SK-N-SH (cell line): Measurements from ENCODE around the gene FRRS1. TPM values are rescaled to one million over a fixed set of nuclear protein-coding genes. Genes with fewer than 3 reads are reported as not detected.

Source experiments
- CTCF ChIA-PET: fragments of 300-600, 350-600 bp; formaldehyde crosslinking; extraction: SDS; loops from one replicate; lab custom pipeline; 2021; lab: Yijun Ruan, JAX
- POLR2A ChIA-PET: fragments of 350-600 bp; sonication (Branson Sonifier 250); formaldehyde crosslinking; extraction: SDS; loops from one replicate; lab custom pipeline; 2020; ENCODE audit warnings: antibody characterized with exemption, inconsistent platforms; lab: Yijun Ruan, JAX
- DNase-seq: peaks from one replicate; pipeline ENCODE4 v3.0.0; 2012
- H2AFZ ChIP-seq: fragments of 200-600 bp; sonication (generic); 2 replicates; pipeline ENCODE4 v1.8.1; 2016; ENCODE audit warnings: antibody characterized with exemption, mild to moderate bottlenecking, low read depth
- H3F3A ChIP-seq: fragments of 200-600 bp; sonication (generic); replicated peaks from 2 replicates; pipeline ENCODE3; 2016; ENCODE audit warnings: antibody characterized with exemption, mild to moderate bottlenecking; ENCODE audit not compliant: insufficient read depth
- H3K27ac ChIP-seq, 2 experiments: fragments of 200-500 bp in 1 of 2; fragments of 200-600 bp in 1 of 2; sonication (Bioruptor generic) in 1 of 2; sonication (generic), shearing (Covaris generic) in 1 of 2; 2 replicates each; pipeline versions ENCODE4 v1.5.1 to v1.6.1; 2014 to 2016; ENCODE audit warnings: low read depth in 2 of 2, inconsistent platforms in 1 of 2, low read length in 1 of 2, mild to moderate bottlenecking in 1 of 2, mixed read lengths in 1 of 2
- H3K27me3 ChIP-seq: fragments of 200-600 bp; sonication (generic), shearing (Covaris generic); 2 replicates; pipeline ENCODE4 v1.6.1; 2016; ENCODE audit warnings: mixed run types; ENCODE audit not compliant: insufficient read depth
- H3K36me3 ChIP-seq, 2 experiments: fragments of 200-500 bp in 1 of 2; fragments of 200-600 bp in 1 of 2; sonication (Bioruptor generic) in 1 of 2; sonication (generic) in 1 of 2; replicated peaks in 1 of 2; 2 replicates each; pipeline versions ENCODE3 to v1.5.1; 2014 to 2016; ENCODE audit warnings: low read length in 1 of 2, mild to moderate bottlenecking in 1 of 2; ENCODE audit not compliant: insufficient read depth in 2 of 2, control insufficient read depth in 1 of 2
- H3K4me1 ChIP-seq, 2 experiments: fragments of 200-500 bp in 1 of 2; fragments of 200-600 bp in 1 of 2; sonication (Bioruptor generic) in 1 of 2; sonication (generic), shearing (Covaris generic) in 1 of 2; 2 replicates each; pipeline versions ENCODE4 v1.5.1 to v1.6.1; 2014 to 2016; ENCODE audit warnings: low read depth in 1 of 2, low read length in 1 of 2, mixed run types in 1 of 2; ENCODE audit not compliant: insufficient read depth in 2 of 2, control insufficient read depth in 1 of 2
- H3K4me2 ChIP-seq: fragments of 200-600 bp; sonication (generic), shearing (Covaris generic); 2 replicates; pipeline ENCODE4 v1.6.1; 2017; ENCODE audit warnings: mixed run types
- H3K4me3 ChIP-seq, 2 experiments: fragments of 200-500 bp in 1 of 2; fragments of 200-600 bp in 1 of 2; sonication (Bioruptor generic) in 1 of 2; sonication (generic), shearing (Covaris generic) in 1 of 2; 2 replicates each; pipeline versions ENCODE4 v1.5.1 to v1.8.1; 2014 to 2016; ENCODE audit warnings: low read depth in 2 of 2, inconsistent platforms in 1 of 2, low read length in 1 of 2, mild to moderate bottlenecking in 1 of 2, mixed read lengths in 1 of 2, moderate library complexity in 1 of 2
- H3K79me2 ChIP-seq: fragments of 200-600 bp; sonication (generic); 2 replicates; pipeline ENCODE4 v1.8.1; 2017; ENCODE audit warnings: mild to moderate bottlenecking; ENCODE audit not compliant: insufficient read depth
- H3K9ac ChIP-seq: fragments of 200-600 bp; sonication (generic); 2 replicates; pipeline ENCODE4 v1.6.1; 2017; ENCODE audit warnings: mixed run types
- H3K9me2 ChIP-seq: fragments of 200-600 bp; sonication (generic); 2 replicates; pipeline ENCODE4 v1.6.1; 2017; ENCODE audit warnings: mixed run types
- H3K9me3 ChIP-seq: fragments of 200-600 bp; sonication (generic); 2 replicates; pipeline ENCODE4 v1.6.1; 2017; ENCODE audit warnings: mixed run types, mild to moderate bottlenecking, moderate library complexity
- H4K20me1 ChIP-seq: fragments of 200-600 bp; sonication (generic); 2 replicates; pipeline ENCODE4 v1.6.1; 2017; ENCODE audit warnings: mild to moderate bottlenecking, mixed run types; ENCODE audit not compliant: insufficient read depth
- CHD2 ChIP-seq: fragments of 150-350 bp; IDR thresholded peaks from 2 replicates; pipeline ENCODE4 v1.6.1; 2018; ENCODE audit warnings: low read length; ENCODE audit not compliant: partially characterized antibody
- CTCF ChIP-seq: fragments of 200-600 bp; sonication (generic); IDR thresholded peaks from 2 replicates; pipeline ENCODE4 v1.6.1; 2017; ENCODE audit warnings: antibody characterized with exemption, mild to moderate bottlenecking, moderate library complexity
- FOSL2 ChIP-seq: IDR thresholded peaks from 2 replicates; pipeline ENCODE4 v1.4.0; 2012; ENCODE audit warnings: low read depth, mild to moderate bottlenecking, moderate library complexity, borderline replicate concordance
- GABPA ChIP-seq: IDR thresholded peaks from 2 replicates; pipeline ENCODE4 v1.4.0; 2012; ENCODE audit warnings: low read depth, mild to moderate bottlenecking
- GATA2 ChIP-seq: sonication (generic); formaldehyde crosslinking; IDR thresholded peaks from 2 replicates; pipeline ENCODE4 v1.5.0; 2020; ENCODE audit warnings: mild to moderate bottlenecking, missing genetic modification reagents
- IRF3 ChIP-seq: fragments of 150-350 bp; IDR thresholded peaks from 2 replicates; pipeline ENCODE4 v1.6.1; 2016; ENCODE audit warnings: mild to moderate bottlenecking, low read depth, low read length
- JUND ChIP-seq: IDR thresholded peaks from 2 replicates; pipeline ENCODE4 v1.4.0; 2012
- MXI1 ChIP-seq: IDR thresholded peaks from 2 replicates; pipeline ENCODE4 v1.6.1; 2012; ENCODE audit warnings: mild to moderate bottlenecking, low read depth, low read length, improper control_type of control experiment
- PBX3 ChIP-seq: IDR thresholded peaks from 2 replicates; pipeline ENCODE4; 2012
- RAD21 ChIP-seq: IDR thresholded peaks from 2 replicates; pipeline ENCODE4 v1.6.1; 2012; ENCODE audit warnings: mild to moderate bottlenecking, low read length
- USF1 ChIP-seq: IDR thresholded peaks from 2 replicates; pipeline ENCODE4 v1.4.0; 2012; ENCODE audit warnings: low read depth, borderline replicate concordance
- USF2 ChIP-seq: fragments of 150-350 bp; IDR thresholded peaks from 2 replicates; pipeline ENCODE4 v1.6.1; 2017; ENCODE audit warnings: antibody characterized with exemption, low read length, low read depth, borderline replicate concordance
- YY1 ChIP-seq: IDR thresholded peaks from 2 replicates; pipeline ENCODE4 v1.4.0; 2012; ENCODE audit warnings: low read depth, mild to moderate bottlenecking
- WGBS: methylation state at CpG from one replicate; pipeline ENCODE4 v1.1.6; 2017; ENCODE audit warnings: low lambda C conversion rate; 5-methylcytosine and 5-hydroxymethylcytosine counted together
- polyA plus RNA-seq, 3 experiments: library from polyadenylated mRNA; depleted of rRNA; stranded (reverse); fragments of >200 nt; gene quantifications; 2 replicates each; pipeline ENCODE4 v1.2.3, GENCODE V29; 2012

FRRS1 gene
- polyA plus RNA-seq, 1 of the 3 experiments (the other 2 are of a cell fraction), result 1.9 TPM

- no peak for DNase-seq
- H3K9ac ChIP-seq, result no peak overlapping the region
- H3K27ac ChIP-seq, result peak overlapping the region in 1 of 2 experiments; percentile 44; a peak in 2 of 4 replicates
- no peak overlapping the region for H2AFZ ChIP-seq
- peaks cover 3% of the 10 kb centered on the region for H3F3A ChIP-seq
- WGBS, result 63% methylated on average over 6 of the region's 6 CpGs
- H3K9me2 ChIP-seq, result no peaks in the 10 kb centered on the region
- POLR2A ChIA-PET, result no interaction called here
- no peaks in the 10 kb centered on the region for H3K9me3 ChIP-seq
- TF ChIP-seq JUND (no peak), USF2 (no peak), GATA2 (CRISPR knock-in tag) (no peak), USF1 (no peak), PBX3 (peak; percentile 41; the same call in 1 of the 2 replicates), FOSL2 (peak; percentile 24; the same call in 1 of the 2 replicates), CTCF (no peak)
- H3K4me1 ChIP-seq, result peaks cover 4 to 8% of the 10 kb centered on the region in 2 experiments; a peak in 3 of 4 replicates
- no peak overlapping the region for H3K4me3 ChIP-seq
- no peak overlapping the region for H3K4me2 ChIP-seq
- H3K79me2 ChIP-seq, result no peaks in the 10 kb centered on the region
- CTCF ChIA-PET, result interaction anchor here (2.1 to 3.0 kb wide), 2 partner anchors 11 to 12 kb away, joined by 5 to 21 read pairs; no protein-coding TSS in a partner anchor
- H3K36me3 ChIP-seq, result peaks cover 0 to 36% of the 10 kb centered on the region in 2 experiments
- H3K27me3 ChIP-seq, result no peaks in the 10 kb centered on the region
- no peaks in the 10 kb centered on the region for H4K20me1 ChIP-seq
These were observed 92.0 kb downstream of the FRRS1 start for GRCh38 chr1:99674115-99675064.

GRCh38 chr1:99673315-99673714 lies 93.1 kb downstream of the FRRS1 start:
- TF ChIP-seq GATA2 (CRISPR knock-in tag), result no peak
- TF ChIP-seq GABPA, result no peak
- no peak for TF ChIP-seq IRF3
- TF ChIP-seq RAD21, result no peak
- TF ChIP-seq MXI1, result no peak
- no peak for TF ChIP-seq CHD2
- no peak for TF ChIP-seq YY1
- no peak for TF ChIP-seq JUND
- CTCF ChIA-PET, result interaction anchor here (2.1 to 3.0 kb wide), 2 partner anchors 11 to 12 kb away, joined by 5 to 21 read pairs; no protein-coding TSS in a partner anchor
- POLR2A ChIA-PET, result no interaction called here
- DNase-seq, result no peak
- Histone ChIP-seq H3K27ac (peak overlapping the region in 1 of 2 experiments; percentile 44; a peak in 2 of 4 replicates), H3K9me3 (no peaks in the 10 kb centered on the region), H3K4me2 (no peak overlapping the region), H3K79me2 (no peaks in the 10 kb centered on the region), H3K4me3 (no peak overlapping the region), H4K20me1 (no peaks in the 10 kb centered on the region), H3K9ac (no peak overlapping the region), H3F3A (no peaks in the 10 kb centered on the region), H3K4me1 (peaks cover 4 to 8% of the 10 kb centered on the region in 2 experiments; a peak in 3 of 4 replicates), H3K9me2 (no peaks in the 10 kb centered on the region), H3K36me3 (peaks cover 0 to 44% of the 10 kb centered on the region in 2 experiments), H2AFZ (no peak overlapping the region), H3K27me3 (no peaks in the 10 kb centered on the region)
- WGBS, result 68% methylated on average over 5 of the region's 5 CpGs
